Measurements from ENCODE around the gene ATP11A. TPM values are rescaled to one million over a fixed set of nuclear protein-coding genes. Genes with fewer than 3 reads are reported as not detected.
"Not testable (repeated sequence)": the region's sequence is repeated elsewhere in the genome, so short reads cannot be mapped to it uniquely, and the experiment has no call there.

Gene ATP11A
- total RNA-seq, 2 donors from 2014 or later = 33.8 to 41.0 TPM

- H3K9me3 Mint-ChIP-seq; H3K4me3 Mint-ChIP-seq; H3K27me3 Mint-ChIP-seq (ENCODE audit: low read depth); ATAC-seq (replicated peaks in 1 of 2); DNase-seq; H3K27ac Mint-ChIP-seq; H3K36me3 Mint-ChIP-seq (ENCODE audit: insufficient read depth in 2 of 2): not testable (repeated sequence)
- peaks cover 17% of the 10 kb centered on the region for H3K4me1 Mint-ChIP-seq (ENCODE audit: low read depth)
Measured at GRCh38 chr13:112677421-112677962, 12.3 kb upstream of the ATP11A start.

GRCh38 chr13:112679381-112679780 is 10.5 kb upstream of the ATP11A start:
- no peak for DNase-seq
- H3K36me3 Mint-ChIP-seq (ENCODE audit: insufficient read depth in 2 of 2) = no peaks in the 10 kb centered on the region
- no peaks in the 10 kb centered on the region for H3K9me3 Mint-ChIP-seq
- H3K4me3 Mint-ChIP-seq = no peak overlapping the region
- no peak for ATAC-seq (replicated peaks in 1 of 2)
- no peaks in the 10 kb centered on the region for H3K27me3 Mint-ChIP-seq (ENCODE audit: low read depth)
- peaks cover 6% of the 10 kb centered on the region for H3K4me1 Mint-ChIP-seq (ENCODE audit: low read depth)
- H3K27ac Mint-ChIP-seq = no peak overlapping the region

- ATAC-seq (replicated peaks in 1 of 2) (no peak), DNase-seq (no peak)
- Mint-ChIP-seq H3K27ac (no peak overlapping the region), H3K4me1 (ENCODE audit: low read depth) (no peaks in the 10 kb centered on the region), H3K9me3 (no peaks in the 10 kb centered on the region), H3K4me3 (no peak overlapping the region), H3K36me3 (ENCODE audit: insufficient read depth in 2 of 2) (no peaks in the 10 kb centered on the region), H3K27me3 (ENCODE audit: low read depth) (no peaks in the 10 kb centered on the region)
Measured at GRCh38 chr13:112679932-112680677, 9.7 kb upstream of the ATP11A start.

GRCh38 chr13:112680741-112681360 is 9.0 kb upstream of the ATP11A start:
- Mint-ChIP-seq H3K27ac (no peak overlapping the region), H3K36me3 (ENCODE audit: insufficient read depth in 2 of 2) (no peaks in the 10 kb centered on the region), H3K27me3 (ENCODE audit: low read depth) (no peaks in the 10 kb centered on the region), H3K9me3 (no peaks in the 10 kb centered on the region), H3K4me3 (no peak overlapping the region), H3K4me1 (ENCODE audit: low read depth) (no peaks in the 10 kb centered on the region)
- DNase-seq (no peak), ATAC-seq (replicated peaks in 1 of 2) (no peak)

DNA sequence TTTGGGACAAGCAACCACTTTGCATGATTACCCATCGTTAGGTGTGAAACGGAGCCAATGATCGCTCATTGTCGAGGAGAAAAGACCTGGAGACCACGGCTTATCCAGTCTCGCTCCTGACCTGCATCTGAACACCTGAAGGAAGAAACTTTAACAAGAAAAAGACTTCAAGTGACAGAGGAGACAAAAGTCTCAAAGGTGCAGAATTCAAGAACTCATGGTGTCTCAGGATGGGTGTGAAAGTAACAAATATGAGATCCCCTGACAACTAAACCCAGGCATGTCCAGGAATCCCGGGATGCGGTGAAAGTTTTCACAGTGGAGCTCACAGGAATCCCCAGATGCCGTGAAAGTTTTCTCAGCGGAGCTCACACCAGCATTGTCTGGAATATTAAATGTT is 6.3 kb upstream of the ATP11A start:
- H3K27ac Mint-ChIP-seq = no peak overlapping the region
- DNase-seq = no peak
- no peak overlapping the region for H3K4me3 Mint-ChIP-seq
- no peaks in the 10 kb centered on the region for H3K27me3 Mint-ChIP-seq (ENCODE audit: low read depth)
- no peaks in the 10 kb centered on the region for H3K9me3 Mint-ChIP-seq
- H3K4me1 Mint-ChIP-seq (ENCODE audit: low read depth) = peaks cover 12% of the 10 kb centered on the region
- ATAC-seq (replicated peaks in 1 of 2) = no peak
- no peaks in the 10 kb centered on the region for H3K36me3 Mint-ChIP-seq (ENCODE audit: insufficient read depth in 2 of 2)

DNA sequence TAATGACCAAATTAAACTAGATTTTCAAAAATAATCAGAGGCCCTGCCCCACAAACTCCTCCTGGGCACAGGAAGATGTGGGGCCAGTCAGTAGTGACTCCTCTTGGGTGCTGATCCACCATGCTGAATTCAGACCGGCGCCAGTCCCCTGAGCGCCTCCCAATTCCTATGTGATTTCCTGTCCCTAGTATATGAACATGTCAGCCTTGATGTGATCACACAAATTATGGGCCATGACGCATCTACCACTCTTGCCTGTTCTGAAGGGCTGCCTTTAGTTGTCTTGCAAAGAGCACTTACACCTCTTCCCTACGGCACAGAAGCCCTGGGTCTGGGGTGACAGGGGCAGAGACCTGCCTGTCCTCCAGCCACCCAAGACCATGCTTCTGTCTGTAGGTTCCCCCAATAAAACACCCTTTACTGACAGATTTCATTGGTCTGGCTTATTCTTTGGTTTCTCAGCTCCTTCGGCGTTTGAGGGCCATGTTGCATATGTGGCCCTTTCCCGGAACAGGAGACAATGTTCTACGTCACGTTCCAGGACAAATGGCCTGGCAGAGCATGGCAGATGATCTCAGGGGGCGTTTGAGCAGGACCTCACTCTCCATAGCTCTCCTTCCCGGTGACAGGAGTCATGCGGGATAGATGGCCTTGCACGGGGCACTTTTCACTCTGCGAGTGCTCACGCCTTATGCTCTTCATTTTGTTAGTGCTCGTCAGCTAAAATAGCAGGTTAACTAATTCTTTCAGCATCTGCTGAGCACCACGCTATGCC is 5.6 kb upstream of the ATP11A start:
- Mint-ChIP-seq H3K9me3 (no peaks in the 10 kb centered on the region), H3K36me3 (ENCODE audit: insufficient read depth in 2 of 2) (no peaks in the 10 kb centered on the region), H3K27me3 (ENCODE audit: low read depth) (no peaks in the 10 kb centered on the region), H3K27ac (no peak overlapping the region), H3K4me3 (no peak overlapping the region), H3K4me1 (ENCODE audit: low read depth) (peaks cover 18% of the 10 kb centered on the region)
- DNase-seq (no peak), ATAC-seq (replicated peaks in 1 of 2) (no peak)

DNA sequence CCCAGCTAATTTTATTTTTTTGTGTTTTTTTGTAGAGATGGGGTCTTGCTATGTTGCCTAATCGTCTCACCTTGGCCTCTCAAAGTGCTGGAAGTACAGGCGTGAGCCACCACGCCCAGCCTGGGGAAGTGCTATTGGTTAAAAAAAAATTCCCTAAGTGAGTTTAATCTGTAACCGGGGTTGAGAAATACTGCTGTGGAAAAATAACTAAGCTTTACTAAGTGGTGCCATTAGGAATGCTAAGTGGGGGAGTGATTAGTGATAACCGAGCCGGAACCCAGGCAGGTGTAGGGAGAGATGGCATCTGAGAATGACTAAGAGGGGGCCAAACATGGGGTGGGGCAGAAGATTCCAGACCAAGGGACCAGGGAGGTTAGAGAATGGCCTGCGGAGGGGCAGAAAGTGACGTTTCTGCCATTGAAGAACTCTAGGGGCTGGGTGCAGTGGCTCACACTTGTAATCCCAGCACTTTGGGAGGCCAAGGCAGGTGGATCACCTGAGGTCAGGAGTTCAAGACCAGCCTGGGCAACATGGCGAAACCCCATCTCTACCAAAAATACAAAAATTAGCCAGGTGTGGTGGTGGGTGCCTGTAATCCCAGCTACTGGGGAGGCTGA is 4.5 kb upstream of the ATP11A start:
- not testable (repeated sequence) for H3K36me3 Mint-ChIP-seq (ENCODE audit: insufficient read depth in 2 of 2); H3K4me3 Mint-ChIP-seq; ATAC-seq (replicated peaks in 1 of 2); DNase-seq; H3K27ac Mint-ChIP-seq; H3K27me3 Mint-ChIP-seq (ENCODE audit: low read depth); H3K9me3 Mint-ChIP-seq
- peaks cover 18% of the 10 kb centered on the region for H3K4me1 Mint-ChIP-seq (ENCODE audit: low read depth)

GRCh38 chr13:112685896-112686295 is 3.9 kb upstream of the ATP11A start:
- ATAC-seq (replicated peaks in 1 of 2) (no peak), DNase-seq (no peak)
- Mint-ChIP-seq H3K27me3 (ENCODE audit: low read depth) (no peaks in the 10 kb centered on the region), H3K4me3 (no peak overlapping the region), H3K27ac (no peak overlapping the region), H3K4me1 (ENCODE audit: low read depth) (peaks cover 18% of the 10 kb centered on the region), H3K9me3 (no peaks in the 10 kb centered on the region), H3K36me3 (ENCODE audit: insufficient read depth in 2 of 2) (no peaks in the 10 kb centered on the region)

- no peak for ATAC-seq (replicated peaks in 1 of 2)
- H3K36me3 Mint-ChIP-seq (ENCODE audit: insufficient read depth in 2 of 2) = no peaks in the 10 kb centered on the region
Measured at GRCh38 chr13:112686364-112686763, 3.5 kb upstream of the ATP11A start.

GRCh38 chr13:112686987-112687386 is 2.9 kb upstream of the ATP11A start:
- H3K9me3 Mint-ChIP-seq = no peaks in the 10 kb centered on the region
- DNase-seq (no peak), ATAC-seq (replicated peaks in 1 of 2) (no peak)
- H3K27ac Mint-ChIP-seq = no peak overlapping the region
- H3K36me3 Mint-ChIP-seq (ENCODE audit: insufficient read depth in 2 of 2) = no peaks in the 10 kb centered on the region
- no peak overlapping the region for H3K4me3 Mint-ChIP-seq
- H3K4me1 Mint-ChIP-seq (ENCODE audit: low read depth) = peaks cover 23% of the 10 kb centered on the region
- no peaks in the 10 kb centered on the region for H3K27me3 Mint-ChIP-seq (ENCODE audit: low read depth)

More at GRCh38 chr13:112686364-112686763, 3.5 kb upstream of the ATP11A start:
- no peaks in the 10 kb centered on the region for H3K9me3 Mint-ChIP-seq
- H3K4me1 Mint-ChIP-seq (ENCODE audit: low read depth) = peaks cover 18% of the 10 kb centered on the region
- no peak for DNase-seq
- H3K4me3 Mint-ChIP-seq = no peak overlapping the region
- H3K27ac Mint-ChIP-seq = no peak overlapping the region
- H3K27me3 Mint-ChIP-seq (ENCODE audit: low read depth) = no peaks in the 10 kb centered on the region

DNA sequence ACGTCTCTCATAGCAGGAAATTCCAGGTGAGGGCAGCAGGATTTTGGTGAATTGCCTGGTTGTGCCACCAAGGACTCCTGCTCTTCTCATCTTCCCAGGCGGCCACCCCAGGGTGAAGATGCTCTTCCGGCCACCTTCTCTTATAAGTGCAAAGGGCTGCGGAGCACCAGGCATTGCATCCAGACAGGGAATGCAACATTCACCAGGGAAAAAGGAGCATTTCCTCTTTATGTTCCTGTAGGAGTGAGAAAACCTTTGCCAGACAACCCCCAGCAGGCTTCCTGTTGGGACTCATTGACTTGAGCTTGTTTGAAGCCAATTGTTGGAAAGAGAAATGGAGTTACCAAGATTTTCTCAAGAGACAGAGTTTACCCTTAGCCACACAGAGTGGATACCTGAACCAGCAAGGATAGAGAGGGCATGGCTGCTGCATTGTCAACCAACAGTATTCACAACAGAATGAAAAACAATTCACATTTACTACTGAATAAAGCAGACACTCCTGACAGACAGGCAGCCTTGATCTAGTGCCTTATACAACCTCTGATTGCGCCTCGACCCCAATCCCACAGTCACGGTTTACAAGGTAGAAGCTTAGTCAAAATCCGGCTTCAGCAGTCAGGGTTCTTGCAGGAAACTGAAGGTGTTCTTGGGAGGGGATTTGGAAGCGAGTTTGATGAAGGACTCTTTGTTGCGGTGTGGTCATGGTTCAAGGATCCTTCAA is 1.8 kb upstream of the ATP11A start:
- no peaks in the 10 kb centered on the region for H3K36me3 Mint-ChIP-seq (ENCODE audit: insufficient read depth in 2 of 2)
- peak overlapping the region; percentile 93 for H3K27ac Mint-ChIP-seq
- ATAC-seq (replicated peaks in 1 of 2) (no peak), DNase-seq (no peak)
- H3K27me3 Mint-ChIP-seq (ENCODE audit: low read depth) = no peaks in the 10 kb centered on the region
- H3K4me1 Mint-ChIP-seq (ENCODE audit: low read depth) = peaks cover 33% of the 10 kb centered on the region
- H3K9me3 Mint-ChIP-seq = no peaks in the 10 kb centered on the region
- H3K4me3 Mint-ChIP-seq = peak overlapping the region; percentile 87 to 92

DNA sequence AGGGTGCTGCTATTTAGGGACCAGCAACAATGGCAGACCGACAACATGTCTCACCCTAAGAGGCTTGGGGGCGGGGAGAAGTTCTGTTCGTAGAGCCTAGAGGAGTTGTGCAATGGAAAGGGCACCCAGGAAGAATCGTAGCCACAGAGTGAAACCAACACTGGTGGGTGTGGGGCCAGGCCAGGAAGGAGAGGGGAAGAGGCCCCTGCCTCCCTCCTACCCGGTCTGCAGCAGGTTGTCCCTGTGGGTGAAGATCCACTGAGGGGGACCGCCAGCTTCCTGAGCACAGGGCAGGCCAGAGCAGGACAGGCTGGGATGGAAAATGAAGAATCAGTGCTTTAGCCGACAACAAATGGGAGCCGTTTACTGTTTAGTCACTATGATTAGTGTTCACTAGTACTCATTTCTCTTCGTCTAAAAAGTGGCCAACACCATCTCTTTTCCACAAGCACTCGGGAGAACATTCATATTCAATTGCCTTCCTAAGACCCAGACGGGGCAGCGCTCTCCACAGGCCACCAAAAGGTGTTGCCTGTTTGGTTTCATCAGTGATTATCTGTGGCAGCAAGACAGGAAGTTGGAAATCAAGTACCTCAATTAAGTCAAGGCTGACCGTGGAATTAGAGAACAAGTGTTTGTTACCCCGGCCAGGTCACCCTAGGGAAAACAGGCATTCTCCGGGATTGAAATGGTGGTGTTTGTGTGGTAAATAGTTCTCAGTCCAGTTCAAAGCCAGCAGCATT is 1.1 kb upstream of the ATP11A start:
- peak overlapping the region; percentile 87 to 92 for H3K4me3 Mint-ChIP-seq
- H3K9me3 Mint-ChIP-seq = no peaks in the 10 kb centered on the region
- peak overlapping the region; percentile 93 for H3K27ac Mint-ChIP-seq
- ATAC-seq (replicated peaks in 1 of 2) = peak; percentile 19 to 26
- H3K27me3 Mint-ChIP-seq (ENCODE audit: low read depth) = no peaks in the 10 kb centered on the region
- H3K36me3 Mint-ChIP-seq (ENCODE audit: insufficient read depth in 2 of 2) = no peaks in the 10 kb centered on the region
- peak; percentile 54 to 64 for DNase-seq
- peaks cover 41% of the 10 kb centered on the region for H3K4me1 Mint-ChIP-seq (ENCODE audit: low read depth)

All from activated T-cell treated with anti-CD3 and anti-CD28 coated beads, Interleukin-2, amount 50 U/mL, for 72 hours (primary cell).